GM19372 (cell line): Measurements from ENCODE around the gene ACER1.

ENCODE experiments used
- ATAC-seq: cut with Tn5 transposase; IDR thresholded peaks from one replicate; pipeline ENCODE4 v1.9.1; 2021; ENCODE audit warnings: mild to moderate bottlenecking, low read depth, moderate library complexity; ENCODE audit not compliant: unreplicated experiment

The ACER1 gene

DNA sequence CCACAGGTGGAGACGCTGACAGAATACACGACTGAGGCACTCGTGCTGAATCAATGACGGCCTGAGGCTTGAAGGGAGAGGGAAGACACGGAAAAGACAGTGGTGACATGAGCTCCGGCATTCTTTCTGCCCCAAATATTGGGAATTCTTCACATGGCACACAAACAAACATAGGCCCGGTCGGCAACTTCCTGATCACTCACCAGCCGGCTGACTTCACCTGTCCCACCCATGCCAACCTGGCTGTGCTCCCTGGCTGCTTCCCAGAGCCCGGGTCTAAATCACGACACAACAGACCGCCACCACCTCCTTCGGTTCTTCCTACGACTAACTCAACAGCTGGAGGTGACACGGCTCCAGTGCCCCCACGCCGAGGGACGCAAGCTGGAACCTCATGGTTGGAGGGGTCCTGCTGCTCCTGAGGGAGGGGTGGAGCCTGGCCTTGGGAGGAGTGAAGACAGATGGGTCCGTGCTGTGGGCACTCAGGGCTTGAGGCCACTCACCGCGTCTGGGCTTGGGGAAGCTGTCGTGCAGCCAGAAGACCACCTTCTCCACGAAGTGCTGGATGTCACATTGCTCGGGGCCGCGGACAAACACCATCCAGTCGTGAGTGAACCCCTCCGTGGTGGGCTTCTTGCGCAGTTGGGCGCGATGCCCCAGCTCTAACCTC lies 63.2 kb downstream of the ACER1 start:
- no peak for ATAC-seq

DNA sequence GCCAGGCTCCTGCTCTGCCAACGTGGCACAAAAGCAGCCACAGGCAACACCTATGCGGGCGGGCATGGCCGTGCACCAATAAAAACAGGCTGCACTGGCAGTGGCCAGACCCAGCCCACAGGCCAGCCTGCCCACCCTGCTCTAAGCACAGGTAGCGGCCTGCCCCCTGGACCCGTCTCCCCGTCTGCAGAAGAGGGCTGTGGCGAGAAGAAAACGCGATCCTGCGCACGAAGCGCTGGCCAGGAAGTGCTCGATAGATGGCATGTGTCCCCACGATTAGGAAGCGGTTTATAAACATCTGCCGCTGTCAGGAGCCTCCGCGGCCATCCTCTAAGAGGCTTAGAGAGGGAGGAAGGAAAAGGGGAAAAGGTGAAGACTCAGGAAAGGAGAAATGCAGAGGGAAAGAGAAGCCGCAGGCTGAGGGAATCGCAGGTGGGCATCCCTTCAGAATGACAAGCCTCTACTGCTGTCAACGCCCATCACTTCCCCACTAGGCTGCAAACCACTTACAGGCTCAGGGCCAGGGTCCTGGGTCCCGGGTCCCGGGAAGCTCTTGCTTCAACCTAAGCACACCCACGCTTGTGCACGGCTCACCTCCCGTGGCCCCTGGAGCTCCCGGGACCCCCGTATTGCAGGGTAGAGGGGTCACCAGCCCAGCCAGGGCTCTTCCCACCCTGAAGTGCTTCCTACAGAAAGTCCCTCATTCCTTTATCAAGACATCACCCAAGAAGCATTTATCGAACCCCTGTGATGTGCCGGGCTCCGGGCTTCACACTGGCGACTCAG lies 64.1 kb downstream of the ACER1 start:
- ATAC-seq = no peak

DNA sequence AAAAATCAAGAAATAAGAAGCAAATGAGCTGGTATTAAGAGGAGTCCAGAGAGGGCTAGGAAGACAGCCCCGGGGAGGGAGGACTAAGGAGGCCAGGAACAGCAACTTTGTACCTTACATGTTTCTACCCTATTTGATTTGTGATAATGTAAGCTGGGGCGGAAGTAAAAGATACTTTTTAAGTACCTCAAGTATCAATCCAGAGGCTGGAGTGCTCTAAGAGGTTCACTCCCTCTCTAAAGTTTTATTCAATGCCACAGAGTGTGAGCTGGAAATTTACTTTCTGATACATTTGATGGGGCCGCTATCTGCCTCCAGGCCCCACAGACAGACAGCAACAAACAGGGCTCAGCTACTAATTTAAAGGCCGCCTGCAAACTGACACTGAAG lies 65.0 kb downstream of the ACER1 start:
- no peak for ATAC-seq

DNA sequence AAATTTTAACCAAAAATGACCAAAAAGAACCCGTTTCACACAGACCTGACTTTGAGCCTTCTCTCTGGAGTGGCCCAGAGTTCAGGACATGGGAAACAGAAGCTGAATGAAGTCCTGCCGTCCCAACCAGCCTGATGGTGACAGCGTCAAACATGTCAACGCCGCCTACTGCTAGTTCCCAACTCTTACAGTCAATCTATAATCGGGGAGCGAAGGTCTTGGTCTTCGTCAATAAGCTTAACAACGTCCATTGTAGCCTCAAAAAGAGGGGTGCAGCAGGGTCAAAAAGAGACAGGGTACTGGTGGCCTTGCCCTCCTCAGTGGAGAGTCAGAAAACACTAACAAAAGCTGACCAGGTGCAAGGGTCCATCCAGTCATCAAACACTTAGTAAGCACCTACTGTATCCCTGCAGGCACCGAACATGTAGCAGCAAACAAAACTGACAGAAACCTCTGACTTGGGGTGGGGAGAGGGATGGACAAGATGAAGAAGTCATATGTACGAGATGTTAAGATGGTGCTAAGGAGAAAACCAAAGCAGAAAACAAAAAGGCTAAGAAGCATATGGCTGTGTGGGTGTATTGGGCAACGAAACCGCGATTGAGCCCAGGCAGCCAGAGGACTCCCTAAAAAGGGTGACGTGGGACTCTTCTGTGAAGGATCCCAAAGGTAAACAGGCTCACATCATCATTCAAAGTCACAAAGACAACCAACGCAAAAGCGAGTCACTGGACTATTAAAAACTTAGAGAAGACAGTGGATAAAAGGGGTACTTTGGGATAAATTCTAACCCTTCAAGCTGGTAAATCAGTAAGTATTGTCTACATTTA lies 65.6 kb downstream of the ACER1 start:
- ATAC-seq = no peak

DNA sequence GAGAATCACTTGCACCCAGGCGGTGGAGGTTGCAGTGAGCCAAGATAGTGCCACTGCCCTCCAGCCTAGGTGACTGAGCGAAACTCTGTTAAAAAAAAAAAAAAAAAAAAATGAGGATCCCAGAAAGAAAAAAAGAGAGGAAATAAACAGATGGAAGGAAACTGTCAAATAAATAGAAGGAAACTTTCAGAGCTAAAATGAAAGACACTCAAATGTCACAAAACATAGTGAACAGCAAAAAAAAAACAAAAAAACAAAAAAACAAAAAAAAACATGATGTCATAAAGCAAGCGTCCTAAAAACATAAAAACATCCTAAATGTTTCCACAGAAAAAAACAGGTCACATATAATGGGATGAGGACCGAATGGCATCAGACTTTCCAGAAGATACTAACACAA lies 68.6 kb downstream of the ACER1 start:
- ATAC-seq = no peak

DNA sequence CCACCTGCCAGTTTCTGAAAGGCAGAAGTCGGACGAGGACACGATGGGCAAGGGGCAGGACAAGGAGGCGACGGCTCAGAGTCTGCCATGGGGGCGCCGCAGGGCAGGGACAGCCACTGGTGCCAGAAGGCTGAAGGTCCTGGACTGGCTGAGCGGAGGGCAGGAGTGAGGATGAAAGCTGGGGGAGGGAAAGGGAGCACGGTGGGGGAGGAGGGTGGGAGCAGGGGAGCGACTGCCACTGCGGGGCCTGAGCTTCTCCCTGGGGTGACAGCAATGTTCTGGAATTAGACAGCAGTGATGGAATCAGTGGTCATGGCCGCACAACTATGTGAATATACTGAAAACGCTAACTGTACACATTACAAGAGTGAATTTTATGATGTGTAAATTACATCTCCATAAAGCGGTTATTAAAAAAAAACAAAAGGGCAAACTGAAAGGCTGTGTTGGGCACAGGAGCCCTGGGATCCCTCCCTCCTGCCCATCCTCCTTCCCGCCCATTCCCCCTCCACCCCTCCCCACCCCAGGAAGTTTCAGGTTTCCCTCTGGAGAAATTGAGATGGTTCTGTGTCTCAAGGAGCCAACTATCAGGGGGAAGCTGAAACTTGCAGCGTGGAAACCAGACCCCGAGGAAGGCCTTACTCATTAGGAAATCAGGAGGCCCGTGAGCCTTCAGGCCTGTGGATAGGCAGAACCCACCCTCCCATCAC lies 69.5 kb downstream of the ACER1 start:
- no peak for ATAC-seq

DNA sequence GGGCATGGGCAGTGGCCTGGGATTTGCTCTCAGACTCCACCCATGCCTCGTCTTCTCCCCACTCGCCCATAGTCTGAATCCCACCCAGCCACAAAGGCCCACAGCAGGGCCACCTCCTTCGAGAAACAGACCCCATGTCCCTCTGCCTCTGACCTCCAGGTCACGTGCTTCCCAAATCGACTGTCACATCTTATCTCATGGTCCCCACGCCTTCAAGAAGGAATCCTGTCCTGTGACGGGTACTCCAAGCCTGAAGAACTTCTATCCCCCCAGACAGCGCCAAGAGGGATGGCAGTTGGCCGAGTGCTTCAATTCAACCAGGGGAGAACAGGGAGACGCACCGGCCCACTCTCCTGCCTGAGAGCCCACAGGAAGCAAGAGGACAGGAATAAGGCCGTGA lies 70.1 kb downstream of the ACER1 start:
- ATAC-seq = no peak

DNA sequence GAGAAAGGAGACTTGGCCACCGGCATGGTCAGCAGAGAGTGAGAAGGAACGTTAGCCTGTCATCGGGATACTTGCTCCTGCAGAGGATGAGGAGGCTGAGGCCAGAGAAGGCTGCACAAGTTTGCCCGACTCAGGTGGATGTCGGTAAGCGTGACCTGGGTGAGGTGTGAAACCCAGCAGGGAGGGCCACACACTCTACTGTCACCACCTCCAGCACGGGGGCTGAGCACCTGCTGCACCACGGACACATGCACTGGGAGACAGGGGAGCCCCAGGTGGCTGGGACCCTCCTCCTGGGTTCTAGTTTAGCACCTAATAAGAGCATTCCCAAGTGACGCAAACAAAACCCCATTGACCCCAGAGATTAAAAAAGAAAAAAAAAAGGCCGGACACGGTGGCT lies 70.9 kb downstream of the ACER1 start:
- no peak for ATAC-seq

DNA sequence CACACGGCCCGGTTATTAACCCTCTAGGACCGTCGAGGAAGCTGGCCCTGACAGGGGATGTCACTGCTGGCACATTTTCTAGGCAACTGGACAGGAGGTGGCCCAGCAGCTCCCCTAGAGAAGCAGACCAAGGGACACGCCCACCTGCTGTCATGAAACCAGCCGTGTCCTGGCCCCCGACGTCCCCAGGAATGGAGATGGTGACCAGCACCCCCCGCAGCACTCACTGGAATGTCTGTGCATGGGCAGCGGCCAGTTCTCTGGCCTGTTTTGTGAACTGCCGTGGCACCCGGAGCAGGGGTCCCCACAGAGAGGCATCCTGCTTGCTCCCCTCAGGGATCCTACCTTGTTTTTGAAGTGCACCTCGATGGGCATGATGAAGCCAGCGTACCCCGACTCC lies 71.5 kb downstream of the ACER1 start:
- no peak for ATAC-seq

DNA sequence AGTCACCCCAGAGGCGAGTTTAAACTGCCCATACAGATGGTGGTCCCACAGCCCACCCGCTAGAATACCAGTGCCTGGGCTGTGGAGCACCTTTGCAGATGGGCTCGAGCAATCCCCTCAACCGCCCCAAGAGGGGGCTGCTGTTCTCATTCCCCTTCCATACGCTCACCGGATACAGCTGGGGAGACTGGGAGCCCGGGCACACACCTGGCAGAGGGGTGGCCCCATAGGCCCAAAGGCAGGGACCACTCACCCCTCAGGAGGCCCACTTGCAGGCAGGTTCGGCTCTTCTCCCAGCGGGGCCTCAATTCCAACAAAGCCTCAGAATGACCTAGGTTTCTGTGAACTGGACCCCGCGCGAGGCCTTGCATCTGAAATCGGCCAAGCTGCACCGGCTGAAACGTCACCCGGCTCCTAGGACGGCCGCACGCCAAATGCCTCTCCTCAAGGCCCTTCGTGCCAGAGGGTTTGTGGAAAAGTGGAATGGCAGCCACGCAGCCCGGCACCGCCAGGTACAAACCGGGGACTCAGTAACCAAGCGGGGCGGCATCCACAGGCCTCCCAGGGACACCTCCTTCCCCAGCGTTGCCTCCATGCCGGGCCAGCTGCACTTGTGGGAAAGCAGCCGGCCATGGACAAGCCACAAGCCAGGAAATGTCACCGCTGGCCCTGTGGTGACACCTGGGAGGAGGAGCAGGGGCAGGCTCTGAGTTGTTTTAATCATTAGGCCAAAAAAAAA lies 72.3 kb downstream of the ACER1 start:
- no peak for ATAC-seq

DNA sequence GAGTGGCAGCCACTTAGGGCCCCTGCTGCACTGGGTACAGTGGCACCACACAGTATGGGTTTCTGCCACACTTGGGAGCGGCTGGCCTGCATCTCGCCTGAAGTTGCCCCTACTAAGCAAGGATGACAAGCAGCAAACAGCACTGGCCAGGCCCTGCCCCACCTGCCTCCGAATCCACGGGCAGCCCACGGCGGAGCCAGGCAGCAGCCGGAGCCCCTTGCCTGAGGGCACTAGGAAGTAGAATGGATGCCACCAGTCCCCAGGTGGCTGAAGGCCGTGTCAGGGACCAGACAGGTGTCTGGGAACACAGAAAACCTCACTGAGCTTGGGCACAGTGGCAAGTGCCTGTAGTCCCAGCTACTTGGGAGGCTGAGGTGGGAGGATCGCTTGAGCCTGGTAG lies 73.0 kb downstream of the ACER1 start:
- no peak for ATAC-seq

DNA sequence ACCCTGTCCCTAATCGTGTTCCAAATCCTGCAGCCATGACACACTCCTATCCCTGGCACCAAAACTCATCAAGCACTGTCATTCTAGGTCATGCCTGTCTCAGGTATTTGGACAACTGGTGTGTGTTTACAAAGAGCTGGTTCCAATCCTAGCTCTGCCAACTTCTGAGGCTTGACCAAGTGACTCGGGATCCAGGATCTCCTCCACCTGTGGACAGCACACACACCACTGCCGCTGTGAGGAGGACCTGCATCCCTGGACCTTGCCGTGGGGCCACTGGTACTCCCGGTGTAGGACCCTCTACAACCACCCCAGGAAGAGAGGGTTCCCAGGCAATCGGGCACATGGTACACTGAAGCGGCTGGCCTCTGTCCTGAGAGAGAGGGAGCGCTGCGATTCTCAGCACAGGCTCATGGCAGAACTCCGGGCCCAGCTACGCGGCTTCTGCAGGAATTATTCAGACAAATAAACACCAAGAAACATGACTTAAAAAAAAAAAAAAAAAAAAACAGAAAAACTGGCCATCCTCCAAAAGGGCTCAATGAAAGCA lies 74.0 kb downstream of the ACER1 start:
- ATAC-seq = no peak

DNA sequence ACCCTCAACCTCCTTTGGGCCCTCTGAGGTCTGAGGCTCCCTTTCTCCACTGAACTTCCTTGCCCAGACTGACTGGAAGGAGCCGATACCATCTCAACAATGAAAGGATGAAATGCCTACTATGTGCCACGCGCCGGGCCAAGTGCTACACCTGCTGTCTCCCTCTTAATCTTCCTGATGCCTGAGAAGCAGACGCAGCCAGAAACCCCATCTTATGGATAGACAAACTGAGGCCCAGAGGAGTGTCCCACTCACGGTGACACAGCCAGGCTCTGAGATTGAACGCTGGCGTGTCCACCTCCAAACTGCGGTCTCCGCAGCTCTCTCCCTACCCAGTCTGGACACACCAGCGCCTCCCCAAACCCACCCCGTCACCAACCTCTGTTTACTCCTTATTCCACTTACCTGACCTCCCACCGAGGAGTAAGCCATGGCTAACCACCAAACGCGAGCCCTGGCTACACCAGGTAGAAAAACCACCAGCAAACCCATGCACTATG lies 74.5 kb downstream of the ACER1 start:
- ATAC-seq = no peak
